Liver (tissue), 9 donors: ENCODE measurements around the gene TPST2. TPM values are rescaled to one million over a fixed set of nuclear protein-coding genes. Genes with fewer than 3 reads are reported as not detected.

Source experiments
- DNase-seq: peaks from one replicate; pipeline ENCODE4 v3.0.0-alpha.2; 2017; ENCODE audit warnings: low spot score
- H3K27ac ChIP-seq, 2 donors: one replicate each; pipeline ENCODE4 v1.7.0; 2013; ENCODE audit warnings: inconsistent platforms in 2 of 2, low read length in 2 of 2, control low read depth in 1 of 2, low read depth in 1 of 2, mild to moderate bottlenecking in 1 of 2
- H3K27me3 ChIP-seq, 4 donors: one replicate each; pipeline versions ENCODE4 v1.6.1 to v1.7.0; 2013; ENCODE audit warnings: low read length in 3 of 4, inconsistent platforms in 1 of 4, mild to moderate bottlenecking in 1 of 4, moderate library complexity in 1 of 4; ENCODE audit not compliant: control insufficient read depth in 4 of 4, insufficient read depth in 4 of 4
- H3K36me3 ChIP-seq, 4 donors: one replicate each; pipeline versions ENCODE4 v1.6.1 to v1.7.0; 2013; ENCODE audit warnings: low read length in 3 of 4, mild to moderate bottlenecking in 3 of 4, low read depth in 1 of 4, moderate library complexity in 1 of 4; ENCODE audit not compliant: control insufficient read depth in 4 of 4, insufficient read depth in 3 of 4
- H3K4me1 ChIP-seq, 4 donors: one replicate each; pipeline versions ENCODE4 v1.6.1 to v1.7.0; 2013; ENCODE audit warnings: low read length in 3 of 4, mild to moderate bottlenecking in 3 of 4, moderate library complexity in 1 of 4; ENCODE audit not compliant: control insufficient read depth in 4 of 4, insufficient read depth in 4 of 4
- H3K4me3 ChIP-seq, 3 donors: one replicate each; pipeline versions ENCODE4 v1.6.1 to v1.7.0; 2013; ENCODE audit warnings: low read length in 3 of 3, control low read depth in 1 of 3, low read depth in 1 of 3, mild to moderate bottlenecking in 1 of 3
- H3K9ac ChIP-seq, 2 donors: one replicate each; pipeline ENCODE4 v1.7.0; 2013; ENCODE audit warnings: low read length in 2 of 2, mild to moderate bottlenecking in 2 of 2, moderate library complexity in 2 of 2, control low read depth in 1 of 2, low read depth in 1 of 2
- H3K9me3 ChIP-seq, 4 donors: one replicate each; pipeline versions ENCODE4 v1.6.1 to v1.7.0; 2013; ENCODE audit warnings: low read length in 3 of 4; ENCODE audit not compliant: control insufficient read depth in 4 of 4
- EGR1 ChIP-seq, 2 donors: IDR thresholded peaks; 2 replicates each; pipeline ENCODE4 v1.6.1; 2016 to 2018; ENCODE audit warnings: antibody characterized with exemption in 2 of 2, low read depth in 2 of 2
- FOXA1 ChIP-seq: IDR thresholded peaks from 2 replicates; pipeline ENCODE4 v1.6.1; 2016; ENCODE audit warnings: antibody characterized with exemption
- FOXA2 ChIP-seq: IDR thresholded peaks from 2 replicates; pipeline ENCODE4 v1.6.1; 2016; ENCODE audit warnings: antibody characterized with exemption
- GABPA ChIP-seq, 2 donors: IDR thresholded peaks in 1 of 2; conservative IDR thresholded peaks in 1 of 2; 2 replicates each; pipeline ENCODE4 v1.6.1; 2016; ENCODE audit warnings: antibody characterized with exemption in 2 of 2, mild to moderate bottlenecking in 1 of 2, moderate library complexity in 1 of 2
- HNF4A ChIP-seq, 2 donors: conservative IDR thresholded peaks; 2 replicates each; pipeline ENCODE4 v1.6.1; 2016; ENCODE audit warnings: antibody characterized with exemption in 2 of 2, mild to moderate bottlenecking in 2 of 2
- HNF4G ChIP-seq: IDR thresholded peaks from 2 replicates; pipeline ENCODE4 v1.6.1; 2016; ENCODE audit warnings: antibody characterized with exemption
- JUND ChIP-seq, 2 donors: IDR thresholded peaks; 2 replicates each; pipeline ENCODE4 v1.6.1; 2016; ENCODE audit warnings: antibody characterized with exemption in 2 of 2
- NR2F2 ChIP-seq: IDR thresholded peaks from 2 replicates; pipeline ENCODE4 v1.6.1; 2016; ENCODE audit warnings: antibody characterized with exemption
- RAD21 ChIP-seq, 2 donors: IDR thresholded peaks; 2 replicates each; pipeline ENCODE4 v1.6.1; 2016; ENCODE audit warnings: antibody characterized with exemption in 2 of 2, mild to moderate bottlenecking in 2 of 2
- RXRA ChIP-seq, 2 donors: IDR thresholded peaks; 2 replicates each; pipeline ENCODE4 v1.6.1; 2017 to 2018; ENCODE audit warnings: antibody characterized with exemption in 2 of 2, mild to moderate bottlenecking in 1 of 2
- SP1 ChIP-seq: IDR thresholded peaks from 2 replicates; pipeline ENCODE4 v1.6.1; 2018; ENCODE audit warnings: antibody characterized with exemption, mild to moderate bottlenecking
- TAF1 ChIP-seq: conservative IDR thresholded peaks from 2 replicates; pipeline ENCODE4 v1.6.1; 2016; ENCODE audit warnings: antibody characterized with exemption, mild to moderate bottlenecking
- YY1 ChIP-seq: IDR thresholded peaks from 2 replicates; pipeline ENCODE4 v1.6.1; 2016; ENCODE audit warnings: antibody characterized with exemption, mild to moderate bottlenecking
- WGBS: extraction: QIAGEN DNeasy Blood & Tissue Kit; methylation state at CpG from one replicate; pipeline ENCODE4 v1.1.7; 2013; 5-methylcytosine and 5-hydroxymethylcytosine counted together
- polyA plus RNA-seq, 2 donors: library from polyadenylated mRNA; stranded (reverse) in 1 of 2; unstranded in 1 of 2; fragments of 200-250 nt in 1 of 2; fragments of >200 nt in 1 of 2; fragmentation: Nextera tagmentation in 1 of 2; extraction: Ambion mirVana in 1 of 2; gene quantifications; one replicate each; pipeline versions ENCODE4 v1.2.1 to v1.2.3, GENCODE V29; 2013 to 2015
- total RNA-seq, 2 donors: library from RNA; depleted of rRNA; stranded (reverse); fragments of >200 nt; gene quantifications; one replicate each; pipeline ENCODE4 v1.2.3, GENCODE V29; 2014
- TF ChIP-seq, protein P1 (sequence below): fragments of 150-350 bp; IDR thresholded peaks from 2 replicates; pipeline ENCODE4 v1.5.1; 2017; ENCODE audit warnings: improper control_type of control experiment, low read depth, low read length; ENCODE audit not compliant: missing input control
- TF ChIP-seq, protein P2 (sequence below): IDR thresholded peaks from 2 replicates; pipeline ENCODE4 v1.6.1; 2016; ENCODE audit warnings: antibody characterized with exemption
- TF ChIP-seq, protein P3 (sequence below): IDR thresholded peaks from 2 replicates; pipeline ENCODE4 v1.6.1; 2016; ENCODE audit warnings: antibody characterized with exemption
- TF ChIP-seq, protein P4 (sequence below): IDR thresholded peaks from 2 replicates; pipeline ENCODE4 v1.6.1; 2016; ENCODE audit warnings: antibody characterized with exemption, mild to moderate bottlenecking
- TF ChIP-seq, protein P5 (sequence below): IDR thresholded peaks from 2 replicates; pipeline ENCODE4 v1.6.1; 2016; ENCODE audit warnings: antibody characterized with exemption
- donor health status: healthy.
- donor health status: healthy.
- donor health status: healthy.
- donor health status: healthy.
- donor health status: healthy.

Gene TPST2
- total and polyA plus RNA-seq, 4 donors = 33.3 to 109 (median 69.7) TPM

DNA sequence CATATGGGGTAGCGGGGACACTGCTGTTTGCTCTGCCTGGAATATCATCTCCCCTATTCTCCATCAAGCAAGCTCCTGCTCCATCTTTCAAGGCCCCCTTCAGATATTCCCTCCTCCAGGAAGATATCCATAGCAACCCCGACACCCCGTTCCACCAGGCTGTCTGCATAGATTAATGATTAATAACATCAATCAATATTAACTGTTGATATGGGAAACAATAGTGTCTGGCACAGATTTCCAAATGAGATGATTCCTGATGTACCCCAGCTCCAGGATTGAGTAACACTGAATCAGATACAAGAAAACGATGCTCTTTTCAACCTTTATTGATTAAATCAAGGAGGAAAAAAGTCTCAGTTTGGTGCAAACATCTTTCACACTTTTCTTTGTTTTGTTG, 7.5 kb upstream of the TPST2 start:
- 49% methylated on average over 4 of the region's 4 CpGs for WGBS
- H3K9me3 ChIP-seq = no peaks in the 10 kb centered on the region
- DNase-seq = no peak
- no peaks in the 10 kb centered on the region for H3K36me3 ChIP-seq
- peaks cover 0 to 4% (median 2%) of the 10 kb centered on the region in 4 donors for H3K4me1 ChIP-seq
- H3K4me3 ChIP-seq = no peak overlapping the region
- peak in 1 of 2 donors; percentile 26 for TF ChIP-seq HNF4A (conservative IDR thresholded peaks at IDR 0.05)
- no peak for TF ChIP-seq JUND (IDR thresholded peaks at IDR 0.05)
- peak in 1 of 2 donors; percentile 22 for TF ChIP-seq RXRA (IDR thresholded peaks at IDR 0.05)
- no peaks in the 10 kb centered on the region for H3K27me3 ChIP-seq
- no peak overlapping the region for H3K27ac ChIP-seq
- H3K9ac ChIP-seq = no peak overlapping the region

DNA sequence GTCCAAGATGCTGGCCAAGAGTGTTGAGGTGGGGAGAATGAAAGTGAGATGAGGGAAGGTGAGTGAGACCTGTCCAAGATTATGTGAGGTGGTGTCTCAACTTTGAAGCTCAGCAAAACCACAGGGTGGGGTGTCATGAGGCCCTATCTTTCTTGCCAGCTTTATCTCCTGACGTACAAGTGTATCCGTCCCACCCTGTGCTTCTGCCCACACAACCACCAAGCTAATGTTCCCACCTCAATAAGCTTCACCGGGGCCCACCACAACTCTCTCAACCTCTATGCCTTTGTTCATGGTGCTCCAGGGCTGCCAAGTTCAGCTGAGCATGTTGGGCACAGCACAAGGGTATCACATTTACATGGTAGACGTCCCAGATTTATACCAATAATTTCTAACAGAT, 7.1 kb upstream of the TPST2 start:
- no peak overlapping the region for H3K4me3 ChIP-seq
- no peaks in the 10 kb centered on the region for H3K27me3 ChIP-seq
- H3K9me3 ChIP-seq = no peaks in the 10 kb centered on the region
- DNase-seq = no peak
- no peak overlapping the region for H3K9ac ChIP-seq
- no peaks in the 10 kb centered on the region for H3K36me3 ChIP-seq
- H3K4me1 ChIP-seq = peaks cover 0 to 4% (median 2%) of the 10 kb centered on the region in 4 donors
- WGBS = 83% methylated on average over 4 of the region's 4 CpGs
- no peak for TF ChIP-seq EGR1 (IDR thresholded peaks at IDR 0.05; ENCODE audit: low read depth in 2 of 2)
- no peak for TF ChIP-seq HNF4G
- no peak for TF ChIP-seq RAD21 (IDR thresholded peaks at IDR 0.05)
- no peak overlapping the region for H3K27ac ChIP-seq

DNA sequence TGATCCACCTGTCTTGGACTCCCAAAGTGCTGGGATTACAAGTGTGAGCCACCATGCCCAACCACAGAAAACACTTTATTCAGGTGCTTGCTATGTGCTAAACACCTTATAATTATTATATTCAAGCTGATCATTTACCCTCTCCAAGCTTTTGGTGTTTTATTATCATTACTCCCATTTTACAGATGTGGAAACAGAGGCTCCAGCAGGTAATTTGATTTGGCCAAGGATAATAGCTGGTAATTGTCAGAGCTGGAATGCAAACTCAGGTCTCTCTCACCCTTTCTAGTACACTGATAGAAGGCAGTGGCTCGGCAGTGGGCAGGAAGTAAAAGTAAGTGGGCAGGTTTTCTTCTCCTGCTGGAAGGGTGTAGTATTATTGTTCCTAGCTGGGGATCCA, 3.8 kb upstream of the TPST2 start:
- TF ChIP-seq NR2F2 (no peak), TAF1 (no peak), JUND (IDR thresholded peaks at IDR 0.05) (no peak), HNF4G (no peak), GABPA (IDR thresholded peaks at IDR 0.05 in 1 of 2, conservative IDR thresholded peaks at IDR 0.05 in 1 of 2) (no peak), FOXA1 (no peak), RXRA (IDR thresholded peaks at IDR 0.05) (no peak), SP1 (no peak), HNF4A (conservative IDR thresholded peaks at IDR 0.05) (no peak), YY1 (no peak), RAD21 (IDR thresholded peaks at IDR 0.05) (no peak), FOXA2 (no peak), EGR1 (IDR thresholded peaks at IDR 0.05; ENCODE audit: low read depth in 2 of 2) (no peak)
- TF ChIP-seq, protein P1, sequence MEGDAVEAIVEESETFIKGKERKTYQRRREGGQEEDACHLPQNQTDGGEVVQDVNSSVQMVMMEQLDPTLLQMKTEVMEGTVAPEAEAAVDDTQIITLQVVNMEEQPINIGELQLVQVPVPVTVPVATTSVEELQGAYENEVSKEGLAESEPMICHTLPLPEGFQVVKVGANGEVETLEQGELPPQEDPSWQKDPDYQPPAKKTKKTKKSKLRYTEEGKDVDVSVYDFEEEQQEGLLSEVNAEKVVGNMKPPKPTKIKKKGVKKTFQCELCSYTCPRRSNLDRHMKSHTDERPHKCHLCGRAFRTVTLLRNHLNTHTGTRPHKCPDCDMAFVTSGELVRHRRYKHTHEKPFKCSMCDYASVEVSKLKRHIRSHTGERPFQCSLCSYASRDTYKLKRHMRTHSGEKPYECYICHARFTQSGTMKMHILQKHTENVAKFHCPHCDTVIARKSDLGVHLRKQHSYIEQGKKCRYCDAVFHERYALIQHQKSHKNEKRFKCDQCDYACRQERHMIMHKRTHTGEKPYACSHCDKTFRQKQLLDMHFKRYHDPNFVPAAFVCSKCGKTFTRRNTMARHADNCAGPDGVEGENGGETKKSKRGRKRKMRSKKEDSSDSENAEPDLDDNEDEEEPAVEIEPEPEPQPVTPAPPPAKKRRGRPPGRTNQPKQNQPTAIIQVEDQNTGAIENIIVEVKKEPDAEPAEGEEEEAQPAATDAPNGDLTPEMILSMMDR = no peak
- TF ChIP-seq, protein P2, sequence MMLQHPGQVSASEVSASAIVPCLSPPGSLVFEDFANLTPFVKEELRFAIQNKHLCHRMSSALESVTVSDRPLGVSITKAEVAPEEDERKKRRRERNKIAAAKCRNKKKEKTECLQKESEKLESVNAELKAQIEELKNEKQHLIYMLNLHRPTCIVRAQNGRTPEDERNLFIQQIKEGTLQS = no peak
- TF ChIP-seq, protein P3, sequence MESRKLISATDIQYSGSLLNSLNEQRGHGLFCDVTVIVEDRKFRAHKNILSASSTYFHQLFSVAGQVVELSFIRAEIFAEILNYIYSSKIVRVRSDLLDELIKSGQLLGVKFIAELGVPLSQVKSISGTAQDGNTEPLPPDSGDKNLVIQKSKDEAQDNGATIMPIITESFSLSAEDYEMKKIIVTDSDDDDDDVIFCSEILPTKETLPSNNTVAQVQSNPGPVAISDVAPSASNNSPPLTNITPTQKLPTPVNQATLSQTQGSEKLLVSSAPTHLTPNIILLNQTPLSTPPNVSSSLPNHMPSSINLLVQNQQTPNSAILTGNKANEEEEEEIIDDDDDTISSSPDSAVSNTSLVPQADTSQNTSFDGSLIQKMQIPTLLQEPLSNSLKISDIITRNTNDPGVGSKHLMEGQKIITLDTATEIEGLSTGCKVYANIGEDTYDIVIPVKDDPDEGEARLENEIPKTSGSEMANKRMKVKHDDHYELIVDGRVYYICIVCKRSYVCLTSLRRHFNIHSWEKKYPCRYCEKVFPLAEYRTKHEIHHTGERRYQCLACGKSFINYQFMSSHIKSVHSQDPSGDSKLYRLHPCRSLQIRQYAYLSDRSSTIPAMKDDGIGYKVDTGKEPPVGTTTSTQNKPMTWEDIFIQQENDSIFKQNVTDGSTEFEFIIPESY = no peak
- TF ChIP-seq, protein P4, sequence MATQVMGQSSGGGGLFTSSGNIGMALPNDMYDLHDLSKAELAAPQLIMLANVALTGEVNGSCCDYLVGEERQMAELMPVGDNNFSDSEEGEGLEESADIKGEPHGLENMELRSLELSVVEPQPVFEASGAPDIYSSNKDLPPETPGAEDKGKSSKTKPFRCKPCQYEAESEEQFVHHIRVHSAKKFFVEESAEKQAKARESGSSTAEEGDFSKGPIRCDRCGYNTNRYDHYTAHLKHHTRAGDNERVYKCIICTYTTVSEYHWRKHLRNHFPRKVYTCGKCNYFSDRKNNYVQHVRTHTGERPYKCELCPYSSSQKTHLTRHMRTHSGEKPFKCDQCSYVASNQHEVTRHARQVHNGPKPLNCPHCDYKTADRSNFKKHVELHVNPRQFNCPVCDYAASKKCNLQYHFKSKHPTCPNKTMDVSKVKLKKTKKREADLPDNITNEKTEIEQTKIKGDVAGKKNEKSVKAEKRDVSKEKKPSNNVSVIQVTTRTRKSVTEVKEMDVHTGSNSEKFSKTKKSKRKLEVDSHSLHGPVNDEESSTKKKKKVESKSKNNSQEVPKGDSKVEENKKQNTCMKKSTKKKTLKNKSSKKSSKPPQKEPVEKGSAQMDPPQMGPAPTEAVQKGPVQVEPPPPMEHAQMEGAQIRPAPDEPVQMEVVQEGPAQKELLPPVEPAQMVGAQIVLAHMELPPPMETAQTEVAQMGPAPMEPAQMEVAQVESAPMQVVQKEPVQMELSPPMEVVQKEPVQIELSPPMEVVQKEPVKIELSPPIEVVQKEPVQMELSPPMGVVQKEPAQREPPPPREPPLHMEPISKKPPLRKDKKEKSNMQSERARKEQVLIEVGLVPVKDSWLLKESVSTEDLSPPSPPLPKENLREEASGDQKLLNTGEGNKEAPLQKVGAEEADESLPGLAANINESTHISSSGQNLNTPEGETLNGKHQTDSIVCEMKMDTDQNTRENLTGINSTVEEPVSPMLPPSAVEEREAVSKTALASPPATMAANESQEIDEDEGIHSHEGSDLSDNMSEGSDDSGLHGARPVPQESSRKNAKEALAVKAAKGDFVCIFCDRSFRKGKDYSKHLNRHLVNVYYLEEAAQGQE = no peak
- TF ChIP-seq, protein P5, sequence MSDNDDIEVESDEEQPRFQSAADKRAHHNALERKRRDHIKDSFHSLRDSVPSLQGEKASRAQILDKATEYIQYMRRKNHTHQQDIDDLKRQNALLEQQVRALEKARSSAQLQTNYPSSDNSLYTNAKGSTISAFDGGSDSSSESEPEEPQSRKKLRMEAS = no peak
- H3K9me3 ChIP-seq = no peaks in the 10 kb centered on the region
- no peak for DNase-seq
- H3K9ac ChIP-seq = no peak overlapping the region
- H3K36me3 ChIP-seq = no peaks in the 10 kb centered on the region
- 63% methylated on average over 1 of the region's 1 CpG for WGBS
- H3K27ac ChIP-seq = no peak overlapping the region
- H3K4me1 ChIP-seq = peaks cover 0 to 15% (median 10%) of the 10 kb centered on the region in 4 donors
- H3K27me3 ChIP-seq = no peaks in the 10 kb centered on the region
- no peak overlapping the region for H3K4me3 ChIP-seq
